ENCODE measurements around the gene NEGR1. TPM values are rescaled to one million over a fixed set of nuclear protein-coding genes. Genes with fewer than 3 reads are reported as not detected.

The NEGR1 gene
- total RNA-seq, 1 donor from 2014 or later: 8.6 TPM

DNA sequence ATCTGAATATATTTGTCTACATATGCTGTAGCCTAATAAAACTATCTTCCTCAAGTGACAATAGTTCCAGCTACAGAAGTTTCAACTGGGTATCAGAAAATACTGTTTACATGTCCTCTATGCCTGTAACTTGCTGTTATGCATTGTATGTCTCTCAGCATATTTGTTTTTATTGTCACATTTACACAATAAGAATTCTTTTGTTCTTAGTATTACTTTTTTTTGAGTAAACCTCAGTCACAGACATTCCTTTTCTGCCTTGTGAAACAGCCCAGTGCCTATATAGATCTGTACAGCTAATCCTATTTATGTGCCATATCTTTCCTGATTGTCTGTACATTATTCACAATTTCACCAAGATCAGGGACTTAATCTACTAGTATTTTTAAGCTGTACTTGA, 565.2 kb downstream of the NEGR1 start:
- Histone ChIP-seq H3K9me3 (ENCODE audit: insufficient read depth, low read depth, low read length) (peaks cover 3% of the 10 kb centered on the region), H3K4me2 (ENCODE audit: low read length) (no peak overlapping the region), H3K79me2 (ENCODE audit: insufficient read depth, low read length) (no peaks in the 10 kb centered on the region), H4K20me1 (ENCODE audit: insufficient read depth, low read length) (no peaks in the 10 kb centered on the region), H3K9ac (ENCODE audit: low read length) (no peak overlapping the region), H3K4me1 (ENCODE audit: insufficient read depth, low read length) (no peaks in the 10 kb centered on the region), H3K27ac (ENCODE audit: low read depth, low read length) (no peak overlapping the region), H2AFZ (ENCODE audit: low read depth, low read length) (no peak overlapping the region), H3K4me3 (ENCODE audit: insufficient read depth, low read depth, low read length) (no peak overlapping the region), H3K36me3 (ENCODE audit: insufficient read depth, low read length) (no peaks in the 10 kb centered on the region), H3K27me3 (ENCODE audit: insufficient read depth, low read length) (no peaks in the 10 kb centered on the region)
- no peak overlapping the region for H3K27ac Mint-ChIP-seq (ENCODE audit: unreplicated experiment)
- H3K36me3 Mint-ChIP-seq (ENCODE audit: low read depth, unreplicated experiment): peaks cover 3% of the 10 kb centered on the region
- H3K4me3 Mint-ChIP-seq (ENCODE audit: unreplicated experiment): no peak overlapping the region
- no peaks in the 10 kb centered on the region for H3K27me3 Mint-ChIP-seq (ENCODE audit: low read depth, unreplicated experiment)
- peaks cover 7% of the 10 kb centered on the region for H3K9me3 Mint-ChIP-seq (ENCODE audit: unreplicated experiment)
- DNase-seq (ENCODE audit: low read depth) (no peak), FAIRE-seq (no peak)
- no peak for TF ChIP-seq EZH2 (IDR thresholded peaks at IDR 0.05; ENCODE audit: insufficient read depth, low read length)
- TF ChIP-seq, protein P1, sequence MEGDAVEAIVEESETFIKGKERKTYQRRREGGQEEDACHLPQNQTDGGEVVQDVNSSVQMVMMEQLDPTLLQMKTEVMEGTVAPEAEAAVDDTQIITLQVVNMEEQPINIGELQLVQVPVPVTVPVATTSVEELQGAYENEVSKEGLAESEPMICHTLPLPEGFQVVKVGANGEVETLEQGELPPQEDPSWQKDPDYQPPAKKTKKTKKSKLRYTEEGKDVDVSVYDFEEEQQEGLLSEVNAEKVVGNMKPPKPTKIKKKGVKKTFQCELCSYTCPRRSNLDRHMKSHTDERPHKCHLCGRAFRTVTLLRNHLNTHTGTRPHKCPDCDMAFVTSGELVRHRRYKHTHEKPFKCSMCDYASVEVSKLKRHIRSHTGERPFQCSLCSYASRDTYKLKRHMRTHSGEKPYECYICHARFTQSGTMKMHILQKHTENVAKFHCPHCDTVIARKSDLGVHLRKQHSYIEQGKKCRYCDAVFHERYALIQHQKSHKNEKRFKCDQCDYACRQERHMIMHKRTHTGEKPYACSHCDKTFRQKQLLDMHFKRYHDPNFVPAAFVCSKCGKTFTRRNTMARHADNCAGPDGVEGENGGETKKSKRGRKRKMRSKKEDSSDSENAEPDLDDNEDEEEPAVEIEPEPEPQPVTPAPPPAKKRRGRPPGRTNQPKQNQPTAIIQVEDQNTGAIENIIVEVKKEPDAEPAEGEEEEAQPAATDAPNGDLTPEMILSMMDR (IDR thresholded peaks at IDR 0.05; ENCODE audit: insufficient read depth, low read depth, low read length): no peak
- no peaks in the 10 kb centered on the region for H3K4me1 Mint-ChIP-seq (ENCODE audit: low read depth, unreplicated experiment)

DNA sequence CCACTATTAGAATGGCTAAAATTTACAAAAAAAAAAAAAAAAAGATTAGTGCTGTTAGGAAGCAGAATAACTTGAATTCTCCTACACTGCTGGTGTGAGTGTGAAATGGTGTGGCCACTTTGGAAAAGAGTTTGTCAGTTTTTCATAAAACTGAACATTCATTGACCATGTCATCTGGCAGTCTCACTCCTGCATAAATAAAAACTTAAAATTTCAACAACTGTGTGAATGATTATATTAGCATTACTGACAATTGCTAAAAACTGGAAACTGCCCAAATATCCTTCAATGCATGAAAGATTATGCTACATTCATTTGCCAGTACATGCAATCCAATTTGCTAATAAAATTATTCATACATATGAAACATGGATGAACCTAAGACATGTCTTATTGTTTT, 570.9 kb downstream of the NEGR1 start:
- Mint-ChIP-seq H3K9me3 (ENCODE audit: unreplicated experiment) (peaks cover 10% of the 10 kb centered on the region), H3K27me3 (ENCODE audit: low read depth, unreplicated experiment) (no peaks in the 10 kb centered on the region), H3K4me1 (ENCODE audit: low read depth, unreplicated experiment) (no peaks in the 10 kb centered on the region), H3K4me3 (ENCODE audit: unreplicated experiment) (no peak overlapping the region), H3K27ac (ENCODE audit: unreplicated experiment) (no peak overlapping the region), H3K36me3 (ENCODE audit: low read depth, unreplicated experiment) (peaks cover 3% of the 10 kb centered on the region)
- H3K9me3 ChIP-seq (ENCODE audit: insufficient read depth, low read depth, low read length): peaks cover 3% of the 10 kb centered on the region
- H3K4me2 ChIP-seq (ENCODE audit: low read length): no peak overlapping the region
- H3K79me2 ChIP-seq (ENCODE audit: insufficient read depth, low read length): no peaks in the 10 kb centered on the region
- no peak for DNase-seq (ENCODE audit: low read depth)
- TF ChIP-seq, protein P1 (IDR thresholded peaks at IDR 0.05; ENCODE audit: insufficient read depth, low read depth, low read length): no peak
- TF ChIP-seq EZH2 (IDR thresholded peaks at IDR 0.05; ENCODE audit: insufficient read depth, low read length): no peak
- FAIRE-seq: no peak
- no peaks in the 10 kb centered on the region for H3K27me3 ChIP-seq (ENCODE audit: insufficient read depth, low read length)
- H3K9ac ChIP-seq (ENCODE audit: low read length): no peak overlapping the region
- no peak overlapping the region for H3K27ac ChIP-seq (ENCODE audit: low read depth, low read length)
- H2AFZ ChIP-seq (ENCODE audit: low read depth, low read length): no peak overlapping the region
- H4K20me1 ChIP-seq (ENCODE audit: insufficient read depth, low read length): no peaks in the 10 kb centered on the region
- no peak overlapping the region for H3K4me3 ChIP-seq (ENCODE audit: insufficient read depth, low read depth, low read length)
- H3K36me3 ChIP-seq (ENCODE audit: insufficient read depth, low read length): no peaks in the 10 kb centered on the region
- H3K4me1 ChIP-seq (ENCODE audit: insufficient read depth, low read length): no peaks in the 10 kb centered on the region

DNA sequence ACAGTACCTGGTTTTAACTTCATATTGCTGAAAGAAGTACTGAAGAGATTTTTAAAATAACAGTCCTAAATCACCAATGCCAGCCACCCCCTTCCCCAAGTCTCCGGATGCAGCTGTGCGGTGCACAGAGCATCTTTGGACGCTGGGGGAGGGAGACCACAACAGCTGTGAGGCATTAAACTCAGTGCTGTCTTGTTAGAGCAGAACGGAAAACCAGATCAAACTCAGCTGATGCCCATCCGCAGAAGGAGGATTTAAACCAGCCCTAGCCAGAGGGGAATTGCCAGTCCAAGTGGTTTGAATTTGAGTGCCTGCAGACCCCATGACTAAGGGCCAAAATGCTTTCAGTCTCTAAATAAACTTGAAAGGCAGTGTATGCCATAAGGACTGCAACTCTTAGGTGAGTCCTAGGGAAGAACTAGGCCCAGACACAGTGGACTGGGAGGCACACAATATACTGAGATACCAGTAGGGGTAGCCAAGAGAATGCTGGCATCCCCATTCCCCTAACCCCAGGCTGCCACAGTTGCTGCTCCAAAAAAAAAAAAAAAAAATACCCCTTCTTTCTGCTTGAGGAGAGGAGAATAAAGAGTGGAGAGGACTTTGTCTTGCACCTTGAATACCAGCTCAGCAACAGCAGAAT, 576.2 kb downstream of the NEGR1 start:
- Histone ChIP-seq H3K79me2 (ENCODE audit: insufficient read depth, low read length) (no peaks in the 10 kb centered on the region), H2AFZ (ENCODE audit: low read depth, low read length) (no peak overlapping the region), H3K4me2 (ENCODE audit: low read length) (no peak overlapping the region), H3K4me3 (ENCODE audit: insufficient read depth, low read depth, low read length) (no peak overlapping the region), H3K36me3 (ENCODE audit: insufficient read depth, low read length) (no peaks in the 10 kb centered on the region), H3K27ac (ENCODE audit: low read depth, low read length) (no peak overlapping the region), H4K20me1 (ENCODE audit: insufficient read depth, low read length) (no peaks in the 10 kb centered on the region), H3K27me3 (ENCODE audit: insufficient read depth, low read length) (no peaks in the 10 kb centered on the region), H3K9ac (ENCODE audit: low read length) (no peak overlapping the region), H3K9me3 (ENCODE audit: insufficient read depth, low read depth, low read length) (no peaks in the 10 kb centered on the region), H3K4me1 (ENCODE audit: insufficient read depth, low read length) (no peaks in the 10 kb centered on the region)
- no peaks in the 10 kb centered on the region for H3K27me3 Mint-ChIP-seq (ENCODE audit: low read depth, unreplicated experiment)
- H3K36me3 Mint-ChIP-seq (ENCODE audit: low read depth, unreplicated experiment): peaks cover 2% of the 10 kb centered on the region
- H3K4me3 Mint-ChIP-seq (ENCODE audit: unreplicated experiment): no peak overlapping the region
- H3K4me1 Mint-ChIP-seq (ENCODE audit: low read depth, unreplicated experiment): no peaks in the 10 kb centered on the region
- peaks cover 9% of the 10 kb centered on the region for H3K9me3 Mint-ChIP-seq (ENCODE audit: unreplicated experiment)
- no peak overlapping the region for H3K27ac Mint-ChIP-seq (ENCODE audit: unreplicated experiment)
- FAIRE-seq: no peak
- TF ChIP-seq, protein P1 (IDR thresholded peaks at IDR 0.05; ENCODE audit: insufficient read depth, low read depth, low read length): no peak
- no peak for TF ChIP-seq EZH2 (IDR thresholded peaks at IDR 0.05; ENCODE audit: insufficient read depth, low read length)
- no peak for DNase-seq (ENCODE audit: low read depth)
